Cortex of kidney (tissue), 1 donor: ENCODE results near the gene ZNF683.

Experiments
- DNase-seq: peaks from one replicate; lab custom pipeline; 2025; lab: John Stamatoyannopoulos, UW

The ZNF683 gene

DNA sequence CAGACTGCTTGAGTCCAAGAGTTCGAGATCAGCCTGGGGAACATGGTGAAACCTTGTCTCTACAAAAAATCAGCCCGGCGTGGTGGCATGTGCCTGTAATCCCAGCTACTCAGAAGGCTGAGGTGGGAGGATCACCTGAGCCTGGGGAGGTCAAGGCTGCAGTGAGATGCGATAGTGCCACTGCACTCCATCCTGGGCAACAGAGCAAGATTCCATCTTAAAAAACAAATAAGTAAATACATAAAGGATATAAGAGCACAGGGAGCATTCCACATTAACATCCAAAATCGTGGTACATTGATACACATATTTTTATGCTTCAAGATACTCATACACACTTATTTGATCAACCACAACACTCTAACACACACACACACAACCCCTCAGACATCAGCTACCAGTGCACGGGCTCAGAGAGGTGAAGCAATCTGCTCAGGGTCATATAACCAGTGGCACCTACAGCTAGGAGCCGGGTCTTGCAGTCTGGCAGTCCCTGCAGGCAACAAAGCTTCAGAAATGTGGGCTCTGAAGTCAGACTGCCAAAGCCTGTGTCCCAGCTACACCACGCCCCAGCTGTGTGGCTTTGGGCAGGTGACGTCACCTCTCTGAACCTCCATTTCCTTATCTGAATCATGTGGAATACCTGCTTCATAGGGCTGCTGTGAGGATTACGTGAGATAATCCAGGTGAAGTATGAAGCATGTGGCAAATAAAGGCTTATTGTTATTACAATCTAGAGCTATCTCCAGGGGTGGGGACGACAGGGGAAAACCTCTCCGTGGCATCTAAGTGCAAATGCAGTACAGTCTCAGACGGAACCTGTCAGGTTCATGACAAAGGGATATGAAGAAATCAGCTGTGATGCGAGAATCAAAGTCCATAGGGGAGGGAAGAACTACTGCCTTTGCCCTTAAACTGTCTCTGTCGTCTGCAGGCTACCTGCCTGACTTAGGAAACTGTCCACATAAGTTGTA, 13.9 kb downstream of the ZNF683 start:
- no peak for DNase-seq

- DNase-seq, result no peak
Observed at GRCh38 chr1:26357121-26357602, 15.4 kb downstream of the ZNF683 start.

DNA sequence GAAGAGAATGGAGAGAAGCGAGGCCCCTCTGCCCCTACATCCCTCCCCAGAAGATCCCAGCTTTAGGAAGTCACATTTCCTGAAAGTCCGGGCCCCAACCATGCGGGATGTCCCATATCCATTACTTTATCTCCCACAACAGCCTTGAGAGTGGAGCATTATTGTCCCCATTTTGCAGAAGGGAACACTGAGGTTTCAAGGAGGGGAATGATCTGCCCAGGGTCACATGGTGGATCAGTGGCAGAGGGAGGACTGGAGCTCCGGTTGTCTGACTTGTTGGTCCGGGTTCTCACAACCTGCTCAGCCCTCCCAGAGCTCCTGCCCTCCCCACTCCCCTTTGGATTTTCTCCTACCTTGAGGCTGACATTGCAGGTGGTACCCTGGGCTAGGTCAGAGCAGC, 16.4 kb downstream of the ZNF683 start:
- DNase-seq, result no peak

DNA sequence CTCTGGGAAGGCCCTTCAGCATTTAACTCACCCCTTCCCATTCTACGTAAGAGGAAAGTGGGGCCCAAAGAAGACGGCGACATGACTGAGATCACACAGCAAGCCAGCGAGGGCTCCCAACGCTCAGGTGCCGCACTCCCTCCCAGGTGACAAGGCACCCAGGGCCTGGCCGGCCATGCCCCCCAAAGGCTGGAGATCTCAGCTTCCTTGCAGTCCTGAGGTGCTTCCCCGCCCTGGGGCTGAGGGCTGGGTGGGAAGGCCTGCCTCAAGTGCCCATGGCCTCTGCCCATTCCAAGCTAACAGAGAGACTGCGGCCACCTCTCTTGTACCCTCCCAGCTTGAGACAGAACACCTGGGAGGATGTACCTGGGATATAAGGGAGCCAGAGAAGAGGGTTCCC, 17.6 kb downstream of the ZNF683 start:
- no peak for DNase-seq

- DNase-seq, result no peak
Observed at GRCh38 chr1:26353976-26354820, 18.4 kb downstream of the ZNF683 start, which contains the start of gene CRYBG2. Gene CRYBG2 (minus strand): TSS chr1:26354130. CDS start chr1:26346657, 7,473 bp downstream.

GRCh38 chr1:26353210-26353859, 19.2 kb downstream of the ZNF683 start:
- DNase-seq, result no peak

GRCh38 chr1:26352338-26352679, 20.2 kb downstream of the ZNF683 start:
- DNase-seq, result no peak

DNA sequence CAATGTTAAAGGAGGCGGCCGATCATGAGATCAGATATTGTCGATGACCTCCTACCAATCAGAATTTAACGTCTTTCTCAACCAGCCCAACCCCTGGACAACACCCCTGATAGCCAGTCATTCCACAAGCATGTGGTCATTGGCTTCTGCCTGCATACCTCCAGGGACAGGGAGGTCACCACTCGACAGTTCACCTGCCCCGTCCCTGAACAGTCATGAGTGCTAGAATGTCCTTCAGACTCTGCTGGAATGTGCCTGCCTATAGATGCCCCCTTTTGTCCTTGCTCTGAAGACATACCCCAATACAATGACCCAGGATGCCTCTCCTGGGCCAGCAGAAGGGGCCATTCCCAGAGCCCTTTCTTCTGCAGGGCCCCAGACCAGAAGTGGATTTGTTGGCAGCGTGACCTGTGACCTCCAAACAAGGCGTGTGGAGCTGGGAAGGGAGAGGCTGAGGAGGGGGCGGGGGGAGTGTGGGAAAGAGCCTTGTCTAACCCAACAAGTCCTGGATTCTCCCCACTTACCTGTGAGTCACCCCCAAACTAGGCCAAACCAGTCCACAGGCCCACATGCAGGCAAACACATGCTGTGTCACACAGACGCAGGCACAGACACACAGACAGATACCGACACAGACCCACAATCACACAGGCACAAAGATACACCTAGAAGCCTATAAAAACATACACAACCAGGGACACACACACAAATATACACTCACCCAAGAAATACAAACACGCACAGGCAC, 20.8 kb downstream of the ZNF683 start:
- DNase-seq, result no peak

DNA sequence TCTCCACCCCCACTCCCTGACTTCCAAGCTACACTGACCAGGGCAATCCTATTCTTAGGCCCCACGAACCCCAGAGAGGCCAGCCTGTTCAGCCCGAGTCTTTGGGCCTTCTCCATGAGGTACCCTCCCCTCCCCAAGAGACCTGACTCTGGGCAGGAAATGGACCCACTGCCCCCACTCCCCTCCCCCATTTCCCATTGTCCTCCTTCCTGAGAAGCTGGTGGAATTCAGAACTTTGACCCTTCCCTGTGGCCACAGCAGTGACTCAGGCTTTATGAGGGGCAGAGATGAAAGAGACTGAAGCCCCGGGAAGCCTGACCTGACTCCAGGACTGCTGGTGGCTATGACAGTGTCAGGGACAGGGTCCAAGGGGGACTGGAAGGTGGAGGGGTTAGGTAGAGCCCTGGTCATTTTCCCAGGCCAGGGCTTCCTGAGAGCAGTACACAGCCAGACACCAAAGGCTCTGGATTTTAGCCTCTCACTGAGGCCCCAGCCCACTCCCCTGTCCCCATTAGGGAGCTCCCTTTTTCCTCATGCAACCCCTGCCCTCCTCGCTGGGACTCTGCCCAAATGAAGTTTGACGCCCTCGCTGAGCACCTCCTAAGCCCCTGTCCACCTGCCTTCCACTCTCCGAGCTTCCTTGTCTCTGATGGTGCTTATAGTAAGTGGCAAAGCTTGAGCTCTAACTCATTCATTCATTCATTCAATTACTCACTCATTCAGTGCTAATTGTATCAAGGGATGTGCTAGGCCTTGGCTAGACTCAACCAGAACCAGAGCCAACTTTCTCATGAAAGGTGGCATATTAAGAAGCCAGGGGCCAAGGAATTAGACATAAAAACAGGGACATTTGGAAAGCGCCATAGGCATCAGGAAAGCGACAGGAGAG, 21.6 kb downstream of the ZNF683 start:
- no peak for DNase-seq

DNA sequence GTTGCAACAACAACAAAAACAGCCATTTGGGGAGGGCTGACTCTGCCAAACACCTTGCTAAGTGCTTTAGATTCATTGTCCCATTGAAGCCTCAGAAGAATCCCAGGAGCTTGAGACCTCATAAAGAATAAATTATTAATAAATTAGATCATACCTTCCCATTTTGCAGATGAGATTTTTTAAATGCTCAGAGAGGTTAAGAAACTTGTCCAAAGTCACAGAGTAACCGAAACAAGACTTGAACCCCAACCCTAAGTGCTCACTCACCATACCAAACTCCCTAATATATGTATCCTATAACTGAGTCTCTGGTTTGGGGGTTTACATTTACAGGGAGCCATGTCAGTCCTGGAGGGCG, 22.2 kb downstream of the ZNF683 start:
- no peak for DNase-seq

DNA sequence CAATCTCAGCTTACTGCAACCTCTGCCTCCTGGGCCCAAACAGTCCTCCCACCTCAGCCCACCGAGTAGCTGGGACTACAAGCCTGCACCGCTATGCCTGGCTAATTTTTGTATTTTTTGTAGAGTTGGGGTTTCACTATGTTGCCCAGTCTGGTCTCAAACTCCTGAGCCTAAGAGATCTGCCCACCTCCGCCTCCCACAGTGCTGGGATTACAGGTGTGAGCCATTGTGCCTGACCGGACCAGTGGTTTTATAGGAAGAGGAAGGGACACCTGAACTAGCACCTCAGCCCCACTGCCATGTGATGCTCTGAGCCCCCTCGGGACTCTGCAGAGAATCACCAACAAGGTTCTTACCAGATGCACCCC, 22.7 kb downstream of the ZNF683 start:
- no peak for DNase-seq

DNA sequence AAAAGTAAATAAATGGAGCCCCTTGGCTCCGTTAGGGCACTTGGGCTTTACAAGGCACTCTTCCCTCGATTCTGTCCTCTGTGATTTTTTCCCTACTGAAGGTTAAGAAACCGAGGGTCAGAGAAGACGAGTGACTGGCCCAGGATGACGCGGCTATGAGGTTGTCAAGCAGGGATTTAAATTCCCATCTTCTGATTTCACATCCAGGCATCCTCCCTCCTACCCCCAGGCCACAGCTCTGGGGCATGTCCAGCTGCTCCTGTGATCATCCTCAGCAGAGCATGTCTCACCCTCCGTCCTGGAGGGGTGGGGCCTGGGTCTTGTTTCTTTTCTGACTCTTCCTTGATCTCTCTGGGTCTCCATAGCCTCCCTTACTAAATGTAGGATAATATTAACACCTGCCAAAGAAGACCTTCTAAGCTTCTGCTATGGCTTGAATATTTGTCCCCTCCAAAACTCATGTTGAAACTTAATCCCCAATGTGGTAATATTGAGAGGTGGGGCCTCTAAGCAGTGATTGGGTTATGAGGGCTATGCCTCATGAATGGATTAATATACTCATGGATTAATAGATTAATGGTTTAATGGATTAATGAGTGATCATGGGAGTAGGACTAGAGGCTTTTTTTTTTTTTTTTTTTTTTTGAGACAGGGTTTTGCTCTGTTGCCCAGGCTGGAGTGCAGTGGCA, 23.2 kb downstream of the ZNF683 start:
- no peak for DNase-seq

GRCh38 chr1:26346274-26347033, 26.1 kb downstream of the ZNF683 start:
- no peak for DNase-seq

DNA sequence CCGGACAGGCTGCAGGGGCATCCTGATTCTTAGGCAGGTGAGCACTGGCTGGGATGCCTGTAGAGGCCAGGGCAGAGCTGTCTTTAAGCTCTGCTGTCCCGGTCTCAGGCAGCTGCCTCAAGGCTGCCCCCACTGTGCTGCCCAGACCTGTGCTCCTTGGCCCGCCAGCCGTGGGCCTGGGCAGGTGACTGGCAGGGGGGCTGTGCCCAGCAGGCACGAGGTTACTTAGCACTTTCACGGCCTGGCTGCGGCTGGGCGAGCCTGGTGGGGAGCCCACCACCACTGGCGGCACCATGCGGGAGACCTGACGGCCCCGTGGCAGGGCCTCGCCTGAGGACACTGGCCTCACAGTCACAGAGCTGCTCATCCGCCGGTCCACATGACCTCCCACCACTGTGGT, 26.8 kb downstream of the ZNF683 start:
- DNase-seq, result no peak

GRCh38 chr1:26344147-26344920, 28.2 kb downstream of the ZNF683 start:
- DNase-seq, result no peak

- DNase-seq, result no peak
Observed at GRCh38 chr1:26340047-26340481, 32.5 kb downstream of the ZNF683 start.

- no peak for DNase-seq
Observed at GRCh38 chr1:26338670-26339069, 33.9 kb downstream of the ZNF683 start.

GRCh38 chr1:26337625-26338024, 34.9 kb downstream of the ZNF683 start:
- DNase-seq, result no peak

- no peak for DNase-seq
Observed at GRCh38 chr1:26337206-26337535, 35.4 kb downstream of the ZNF683 start.
